Ishikawa (cell line): Measurements from ENCODE around the gene SMAD5.

Source experiments
- EP300 ChIP-seq: IDR thresholded peaks from 2 replicates; pipeline ENCODE4 v1.6.1; 2012; ENCODE audit warnings: borderline replicate concordance
- MAX ChIP-seq: IDR thresholded peaks from 2 replicates; pipeline ENCODE4 v1.6.1; 2012
- RAD21 ChIP-seq: IDR thresholded peaks from 2 replicates; pipeline ENCODE4 v1.6.1; 2012; ENCODE audit warnings: low read depth
- TAF1 ChIP-seq: IDR thresholded peaks from 2 replicates; pipeline ENCODE4 v1.6.1; 2012; ENCODE audit warnings: low read depth, mild to moderate bottlenecking
- YY1 ChIP-seq: IDR thresholded peaks from 2 replicates; pipeline ENCODE4 v1.6.1; 2012; ENCODE audit warnings: low read depth

- TF ChIP-seq MAX (no peak), TAF1 (no peak), YY1 (no peak), RAD21 (no peak), EP300 (no peak)
These were observed 23.1 kb downstream of the SMAD5 start for GRCh38 chr5:136155761-136156160.
